HepG2 (cell line): Measurements from ENCODE around the gene TEX19. TPM values are rescaled to one million over a fixed set of nuclear protein-coding genes. Genes with fewer than 3 reads are reported as not detected.

Experiments
- CCAR2 ChIP-seq: fragments of 200-400 bp; formaldehyde crosslinking; optimal IDR thresholded peaks from 2 replicates; pipeline ENCODE3; 2018; ENCODE audit warnings: low read depth, mild to moderate bottlenecking, low read length, moderate library complexity
- CEBPG ChIP-seq: IDR thresholded peaks from 2 replicates; pipeline ENCODE4 v1.6.1; 2016
- CHD4 ChIP-seq: fragments of 200-600 bp; sonication (generic); IDR thresholded peaks from 2 replicates; pipeline ENCODE4 v1.7.0; 2017; ENCODE audit warnings: mild to moderate bottlenecking, low read length, borderline replicate concordance
- GATA4 ChIP-seq: sonication (generic); IDR thresholded peaks from 2 replicates; pipeline ENCODE4 v1.6.1; 2016; ENCODE audit warnings: antibody characterized with exemption, low read depth, borderline replicate concordance
- GATAD2A ChIP-seq: IDR thresholded peaks from 2 replicates; pipeline ENCODE4 v1.6.1; 2016
- KDM5A ChIP-seq: fragments of 200-600 bp; sonication (generic); IDR thresholded peaks from 2 replicates; pipeline ENCODE4 v1.7.0; 2018; ENCODE audit warnings: antibody characterized with exemption, mild to moderate bottlenecking, low read length, borderline replicate concordance
- MIER3 ChIP-seq: IDR thresholded peaks from 2 replicates; pipeline ENCODE4 v1.6.1; 2016; ENCODE audit warnings: missing compliant biosample characterization, borderline replicate concordance
- MYC ChIP-seq: sonication (generic); formaldehyde crosslinking; IDR thresholded peaks from 2 replicates; pipeline ENCODE4 v1.9.0; 2021; ENCODE audit warnings: missing genetic modification reagents, borderline replicate concordance
- PAF1 ChIP-seq: IDR thresholded peaks from 2 replicates; pipeline ENCODE4 v1.6.1; 2016; ENCODE audit warnings: missing genetic modification reagents, missing compliant biosample characterization
- PITX1 ChIP-seq: sonication (generic); formaldehyde crosslinking; IDR thresholded peaks from 2 replicates; pipeline ENCODE4 v1.5.1; 2020; ENCODE audit warnings: mild to moderate bottlenecking, missing genetic modification reagents
- RBFOX2 ChIP-seq: fragments of 200-400 bp; formaldehyde crosslinking; IDR thresholded peaks from 2 replicates; pipeline ENCODE4 v1.6.1; 2017; ENCODE audit warnings: low read depth, mild to moderate bottlenecking, low read length
- RELA ChIP-seq: sonication (generic); formaldehyde crosslinking; IDR thresholded peaks from 2 replicates; pipeline ENCODE4 v1.4.0; 2020; ENCODE audit warnings: missing genetic modification reagents
- SCMH1 ChIP-seq: sonication (generic); formaldehyde crosslinking; IDR thresholded peaks from 2 replicates; pipeline ENCODE4 v1.9.0; 2021; ENCODE audit warnings: missing genetic modification reagents, mild to moderate bottlenecking, borderline replicate concordance
- TAF15 ChIP-seq: fragments of 200-400 bp; formaldehyde crosslinking; IDR thresholded peaks from one replicate; pipeline ENCODE4 v1.6.1; 2018; ENCODE audit warnings: mild to moderate bottlenecking, low read depth, low read length; ENCODE audit not compliant: poor library complexity, severe bottlenecking
- TBL1XR1 ChIP-seq: fragments of 150-350 bp; IDR thresholded peaks from 2 replicates; pipeline ENCODE4 v1.6.1; 2014; ENCODE audit warnings: borderline replicate concordance, low read length; ENCODE audit not compliant: partially characterized antibody
- ZMYM4 ChIP-seq: sonication (generic); formaldehyde crosslinking; IDR thresholded peaks from 2 replicates; pipeline ENCODE4 v1.8.1; 2023; ENCODE audit warnings: mild to moderate bottlenecking, missing genetic modification reagents
- ZNF383 ChIP-seq: sonication (generic); formaldehyde crosslinking; IDR thresholded peaks from 2 replicates; pipeline ENCODE4 v1.4.0; 2020; ENCODE audit warnings: missing genetic modification reagents, mild to moderate bottlenecking, borderline replicate concordance
- ZNF530 ChIP-seq: sonication (generic); formaldehyde crosslinking; IDR thresholded peaks from 2 replicates; pipeline ENCODE4 v1.5.0; 2020; ENCODE audit warnings: low read depth, mild to moderate bottlenecking, missing genetic modification reagents
- ZNF543 ChIP-seq: sonication (generic); formaldehyde crosslinking; IDR thresholded peaks from 2 replicates; pipeline ENCODE4 v1.4.0; 2020; ENCODE audit warnings: mild to moderate bottlenecking, missing genetic modification reagents
- ZNF644 ChIP-seq: IDR thresholded peaks from 2 replicates; pipeline ENCODE4 v1.6.1; 2016; ENCODE audit warnings: low read depth
- polyA plus RNA-seq, 8 experiments: library from polyadenylated mRNA; depleted of rRNA in 3 of 8; stranded (reverse) in 7 of 8; unstranded in 1 of 8; fragments of >200 nt; fragmentation: Illumina TruSeq in 4 of 8; extraction: Trizol in 4 of 8; gene quantifications; 2 replicates each; pipeline versions ENCODE4 v1.2.1 to v1.2.3, GENCODE V29; 2011 to 2016; ENCODE audit warnings: low read depth in 4 of 8, missing spikeins in 1 of 8, mixed read lengths in 1 of 8; ENCODE audit not compliant: insufficient read depth in 1 of 8
- total RNA-seq, 5 experiments: library from RNA; depleted of rRNA; stranded (reverse); fragments of >200 nt; fragmentation: Illumina TruSeq; extraction: Trizol; gene quantifications; 2 replicates each; pipeline ENCODE4 v1.2.3, GENCODE V29; 2016; ENCODE audit warnings: low read depth in 1 of 5
- TF ChIP-seq, protein P1 (sequence below): sonication (generic); formaldehyde crosslinking; IDR thresholded peaks from 2 replicates; pipeline ENCODE4 v1.4.0; 2020; ENCODE audit warnings: missing genetic modification reagents
- TF ChIP-seq, protein P2 (sequence below): sonication (generic); formaldehyde crosslinking; IDR thresholded peaks from 2 replicates; pipeline ENCODE4 v1.5.0; 2020; ENCODE audit warnings: missing genetic modification reagents
- TF ChIP-seq, protein P3 (sequence below): sonication (generic); formaldehyde crosslinking; IDR thresholded peaks from 2 replicates; pipeline ENCODE4 v1.8.1; 2023; ENCODE audit warnings: mild to moderate bottlenecking, missing genetic modification reagents

TEX19 gene
- total and polyA plus RNA-seq, 2 of the 13 experiments (the other 11 are each of a cell fraction or from before 2014, with no cell fraction given): 1.3 to 6.0 TPM

DNA sequence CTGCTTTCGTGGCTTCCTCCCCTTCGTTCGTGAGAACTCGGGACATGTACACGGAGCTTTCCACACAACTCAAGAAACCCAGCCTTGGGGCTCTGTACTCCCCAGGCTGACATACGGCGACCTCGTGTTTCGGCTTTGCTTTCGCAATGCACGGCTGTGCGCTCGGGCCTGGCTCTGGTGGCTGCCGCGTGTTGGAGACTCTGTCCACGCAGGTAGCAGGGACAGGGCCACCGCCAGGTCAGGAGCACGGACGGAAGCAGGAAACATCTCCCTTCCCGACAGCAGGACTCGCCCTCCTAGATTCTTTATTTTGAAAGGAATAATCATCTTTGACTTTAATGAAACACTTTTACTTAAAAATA, 29.9 kb downstream of the TEX19 start (continued):
- TF ChIP-seq, protein P1, sequence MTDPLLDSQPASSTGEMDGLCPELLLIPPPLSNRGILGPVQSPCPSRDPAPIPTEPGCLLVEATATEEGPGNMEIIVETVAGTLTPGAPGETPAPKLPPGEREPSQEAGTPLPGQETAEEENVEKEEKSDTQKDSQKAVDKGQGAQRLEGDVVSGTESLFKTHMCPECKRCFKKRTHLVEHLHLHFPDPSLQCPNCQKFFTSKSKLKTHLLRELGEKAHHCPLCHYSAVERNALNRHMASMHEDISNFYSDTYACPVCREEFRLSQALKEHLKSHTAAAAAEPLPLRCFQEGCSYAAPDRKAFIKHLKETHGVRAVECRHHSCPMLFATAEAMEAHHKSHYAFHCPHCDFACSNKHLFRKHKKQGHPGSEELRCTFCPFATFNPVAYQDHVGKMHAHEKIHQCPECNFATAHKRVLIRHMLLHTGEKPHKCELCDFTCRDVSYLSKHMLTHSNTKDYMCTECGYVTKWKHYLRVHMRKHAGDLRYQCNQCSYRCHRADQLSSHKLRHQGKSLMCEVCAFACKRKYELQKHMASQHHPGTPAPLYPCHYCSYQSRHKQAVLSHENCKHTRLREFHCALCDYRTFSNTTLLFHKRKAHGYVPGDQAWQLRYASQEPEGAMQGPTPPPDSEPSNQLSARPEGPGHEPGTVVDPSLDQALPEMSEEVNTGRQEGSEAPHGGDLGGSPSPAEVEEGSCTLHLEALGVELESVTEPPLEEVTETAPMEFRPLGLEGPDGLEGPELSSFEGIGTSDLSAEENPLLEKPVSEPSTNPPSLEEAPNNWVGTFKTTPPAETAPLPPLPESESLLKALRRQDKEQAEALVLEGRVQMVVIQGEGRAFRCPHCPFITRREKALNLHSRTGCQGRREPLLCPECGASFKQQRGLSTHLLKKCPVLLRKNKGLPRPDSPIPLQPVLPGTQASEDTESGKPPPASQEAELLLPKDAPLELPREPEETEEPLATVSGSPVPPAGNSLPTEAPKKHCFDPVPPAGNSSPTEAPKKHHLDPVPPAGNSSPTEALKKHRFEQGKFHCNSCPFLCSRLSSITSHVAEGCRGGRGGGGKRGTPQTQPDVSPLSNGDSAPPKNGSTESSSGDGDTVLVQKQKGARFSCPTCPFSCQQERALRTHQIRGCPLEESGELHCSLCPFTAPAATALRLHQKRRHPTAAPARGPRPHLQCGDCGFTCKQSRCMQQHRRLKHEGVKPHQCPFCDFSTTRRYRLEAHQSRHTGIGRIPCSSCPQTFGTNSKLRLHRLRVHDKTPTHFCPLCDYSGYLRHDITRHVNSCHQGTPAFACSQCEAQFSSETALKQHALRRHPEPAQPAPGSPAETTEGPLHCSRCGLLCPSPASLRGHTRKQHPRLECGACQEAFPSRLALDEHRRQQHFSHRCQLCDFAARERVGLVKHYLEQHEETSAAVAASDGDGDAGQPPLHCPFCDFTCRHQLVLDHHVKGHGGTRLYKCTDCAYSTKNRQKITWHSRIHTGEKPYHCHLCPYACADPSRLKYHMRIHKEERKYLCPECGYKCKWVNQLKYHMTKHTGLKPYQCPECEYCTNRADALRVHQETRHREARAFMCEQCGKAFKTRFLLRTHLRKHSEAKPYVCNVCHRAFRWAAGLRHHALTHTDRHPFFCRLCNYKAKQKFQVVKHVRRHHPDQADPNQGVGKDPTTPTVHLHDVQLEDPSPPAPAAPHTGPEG (CRISPR knock-in tag): no peak
- TF ChIP-seq CEBPG (CRISPR knock-in tag): peak; percentile 67
- TF ChIP-seq CCAR2: no peak
- TF ChIP-seq MIER3 (CRISPR knock-in tag): no peak
- TF ChIP-seq ZMYM4 (CRISPR knock-in tag): no peak
- TF ChIP-seq RBFOX2: no peak
- TF ChIP-seq, protein P2, sequence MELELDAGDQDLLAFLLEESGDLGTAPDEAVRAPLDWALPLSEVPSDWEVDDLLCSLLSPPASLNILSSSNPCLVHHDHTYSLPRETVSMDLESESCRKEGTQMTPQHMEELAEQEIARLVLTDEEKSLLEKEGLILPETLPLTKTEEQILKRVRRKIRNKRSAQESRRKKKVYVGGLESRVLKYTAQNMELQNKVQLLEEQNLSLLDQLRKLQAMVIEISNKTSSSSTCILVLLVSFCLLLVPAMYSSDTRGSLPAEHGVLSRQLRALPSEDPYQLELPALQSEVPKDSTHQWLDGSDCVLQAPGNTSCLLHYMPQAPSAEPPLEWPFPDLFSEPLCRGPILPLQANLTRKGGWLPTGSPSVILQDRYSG (CRISPR knock-in tag): no peak
- TF ChIP-seq MYC (CRISPR knock-in tag): peak; percentile 31; the same call in 1 of the 2 replicates
- peak; percentile 40; the same call in 1 of the 2 replicates for TF ChIP-seq GATAD2A (CRISPR knock-in tag)
- 0 out of 2 replicates have a peak, but pooled peaks have one; percentile 5 for TF ChIP-seq ZNF543 (CRISPR knock-in tag)
- TF ChIP-seq RELA (CRISPR knock-in tag): no peak
- TF ChIP-seq KDM5A: no peak
- no peak for TF ChIP-seq PAF1 (CRISPR knock-in tag)
- no peak for TF ChIP-seq TAF15
- TF ChIP-seq GATA4: no peak
- TF ChIP-seq ZNF383 (CRISPR knock-in tag): no peak
- no peak for TF ChIP-seq ZNF530 (CRISPR knock-in tag)
- no peak for TF ChIP-seq ZNF644 (CRISPR knock-in tag)
- no peak for TF ChIP-seq TBL1XR1
- TF ChIP-seq SCMH1: no peak
- TF ChIP-seq PITX1 (CRISPR knock-in tag): no peak
- TF ChIP-seq, protein P3, sequence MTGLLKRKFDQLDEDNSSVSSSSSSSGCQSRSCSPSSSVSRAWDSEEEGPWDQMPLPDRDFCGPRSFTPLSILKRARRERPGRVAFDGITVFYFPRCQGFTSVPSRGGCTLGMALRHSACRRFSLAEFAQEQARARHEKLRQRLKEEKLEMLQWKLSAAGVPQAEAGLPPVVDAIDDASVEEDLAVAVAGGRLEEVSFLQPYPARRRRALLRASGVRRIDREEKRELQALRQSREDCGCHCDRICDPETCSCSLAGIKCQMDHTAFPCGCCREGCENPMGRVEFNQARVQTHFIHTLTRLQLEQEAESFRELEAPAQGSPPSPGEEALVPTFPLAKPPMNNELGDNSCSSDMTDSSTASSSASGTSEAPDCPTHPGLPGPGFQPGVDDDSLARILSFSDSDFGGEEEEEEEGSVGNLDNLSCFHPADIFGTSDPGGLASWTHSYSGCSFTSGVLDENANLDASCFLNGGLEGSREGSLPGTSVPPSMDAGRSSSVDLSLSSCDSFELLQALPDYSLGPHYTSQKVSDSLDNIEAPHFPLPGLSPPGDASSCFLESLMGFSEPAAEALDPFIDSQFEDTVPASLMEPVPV: no peak
- no peak for TF ChIP-seq CHD4
